HL-60 (cell line): Measurements from ENCODE around the gene FIGN.

Experiments
- DNase-seq, 2 experiments: peaks; one replicate each; pipeline ENCODE4 v3.0.0-alpha.2; 2010 to 2020; ENCODE audit warnings: low read depth in 1 of 2, low spot score in 1 of 2
- H3K27ac ChIP-seq: fragments of 250-450 bp; sonication (Bioruptor Pico); replicated peaks from 2 replicates; pipeline ENCODE4 v1.5.1; 2020; ENCODE audit warnings: mild to moderate bottlenecking, moderate library complexity
- H3K27me3 ChIP-seq: fragments of 250-450 bp; sonication (Bioruptor Pico); 2 replicates; pipeline ENCODE4 v1.5.1; 2021; ENCODE audit warnings: mild to moderate bottlenecking, moderate library complexity; ENCODE audit not compliant: insufficient read depth, poor library complexity, severe bottlenecking
- H3K4me3 ChIP-seq: replicated peaks from 2 replicates; pipeline ENCODE4 v1.5.1; 2011; ENCODE audit warnings: mild to moderate bottlenecking, control low read depth, low read length; ENCODE audit not compliant: insufficient read depth
- GABPA ChIP-seq: IDR thresholded peaks from 2 replicates; pipeline ENCODE4 v1.6.1; 2012; ENCODE audit warnings: low read depth
- POLR2AphosphoS5 ChIP-seq: IDR thresholded peaks from 2 replicates; pipeline ENCODE4 v1.6.1; 2012; ENCODE audit warnings: low read depth
- SPI1 ChIP-seq: IDR thresholded peaks from 2 replicates; pipeline ENCODE4 v1.6.1; 2012; ENCODE audit warnings: low read depth, mild to moderate bottlenecking, borderline replicate concordance
- TF ChIP-seq, protein P1 (sequence below): IDR thresholded peaks from 2 replicates; pipeline ENCODE4 v1.6.1; 2012; ENCODE audit warnings: low read depth; ENCODE audit not compliant: insufficient replicate concordance
- TF ChIP-seq, protein P2 (sequence below): IDR thresholded peaks from one replicate; pipeline ENCODE4 v1.5.1; 2011; ENCODE audit warnings: low read length, control low read depth, inconsistent platforms; ENCODE audit not compliant: insufficient read depth

The FIGN gene

DNA sequence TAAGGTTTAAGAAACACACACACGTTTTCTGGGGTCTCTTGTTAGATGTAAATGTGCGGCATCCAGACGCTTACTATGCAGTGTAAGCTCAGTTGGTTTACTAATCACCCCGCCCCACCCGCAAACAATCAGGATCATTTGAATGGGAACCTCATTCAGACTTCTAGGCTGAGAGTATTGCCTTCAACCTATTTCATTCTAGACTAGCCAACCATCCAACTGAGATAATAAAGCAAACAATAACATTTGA lies 1.3 kb upstream of the FIGN start:
- peaks cover 27% of the 10 kb centered on the region for H3K27me3 ChIP-seq
- DNase-seq, result no peak
- TF ChIP-seq, protein P1, sequence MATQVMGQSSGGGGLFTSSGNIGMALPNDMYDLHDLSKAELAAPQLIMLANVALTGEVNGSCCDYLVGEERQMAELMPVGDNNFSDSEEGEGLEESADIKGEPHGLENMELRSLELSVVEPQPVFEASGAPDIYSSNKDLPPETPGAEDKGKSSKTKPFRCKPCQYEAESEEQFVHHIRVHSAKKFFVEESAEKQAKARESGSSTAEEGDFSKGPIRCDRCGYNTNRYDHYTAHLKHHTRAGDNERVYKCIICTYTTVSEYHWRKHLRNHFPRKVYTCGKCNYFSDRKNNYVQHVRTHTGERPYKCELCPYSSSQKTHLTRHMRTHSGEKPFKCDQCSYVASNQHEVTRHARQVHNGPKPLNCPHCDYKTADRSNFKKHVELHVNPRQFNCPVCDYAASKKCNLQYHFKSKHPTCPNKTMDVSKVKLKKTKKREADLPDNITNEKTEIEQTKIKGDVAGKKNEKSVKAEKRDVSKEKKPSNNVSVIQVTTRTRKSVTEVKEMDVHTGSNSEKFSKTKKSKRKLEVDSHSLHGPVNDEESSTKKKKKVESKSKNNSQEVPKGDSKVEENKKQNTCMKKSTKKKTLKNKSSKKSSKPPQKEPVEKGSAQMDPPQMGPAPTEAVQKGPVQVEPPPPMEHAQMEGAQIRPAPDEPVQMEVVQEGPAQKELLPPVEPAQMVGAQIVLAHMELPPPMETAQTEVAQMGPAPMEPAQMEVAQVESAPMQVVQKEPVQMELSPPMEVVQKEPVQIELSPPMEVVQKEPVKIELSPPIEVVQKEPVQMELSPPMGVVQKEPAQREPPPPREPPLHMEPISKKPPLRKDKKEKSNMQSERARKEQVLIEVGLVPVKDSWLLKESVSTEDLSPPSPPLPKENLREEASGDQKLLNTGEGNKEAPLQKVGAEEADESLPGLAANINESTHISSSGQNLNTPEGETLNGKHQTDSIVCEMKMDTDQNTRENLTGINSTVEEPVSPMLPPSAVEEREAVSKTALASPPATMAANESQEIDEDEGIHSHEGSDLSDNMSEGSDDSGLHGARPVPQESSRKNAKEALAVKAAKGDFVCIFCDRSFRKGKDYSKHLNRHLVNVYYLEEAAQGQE, result no peak
- TF ChIP-seq SPI1 (no peak), POLR2AphosphoS5 (no peak), GABPA (no peak)
- TF ChIP-seq, protein P2, sequence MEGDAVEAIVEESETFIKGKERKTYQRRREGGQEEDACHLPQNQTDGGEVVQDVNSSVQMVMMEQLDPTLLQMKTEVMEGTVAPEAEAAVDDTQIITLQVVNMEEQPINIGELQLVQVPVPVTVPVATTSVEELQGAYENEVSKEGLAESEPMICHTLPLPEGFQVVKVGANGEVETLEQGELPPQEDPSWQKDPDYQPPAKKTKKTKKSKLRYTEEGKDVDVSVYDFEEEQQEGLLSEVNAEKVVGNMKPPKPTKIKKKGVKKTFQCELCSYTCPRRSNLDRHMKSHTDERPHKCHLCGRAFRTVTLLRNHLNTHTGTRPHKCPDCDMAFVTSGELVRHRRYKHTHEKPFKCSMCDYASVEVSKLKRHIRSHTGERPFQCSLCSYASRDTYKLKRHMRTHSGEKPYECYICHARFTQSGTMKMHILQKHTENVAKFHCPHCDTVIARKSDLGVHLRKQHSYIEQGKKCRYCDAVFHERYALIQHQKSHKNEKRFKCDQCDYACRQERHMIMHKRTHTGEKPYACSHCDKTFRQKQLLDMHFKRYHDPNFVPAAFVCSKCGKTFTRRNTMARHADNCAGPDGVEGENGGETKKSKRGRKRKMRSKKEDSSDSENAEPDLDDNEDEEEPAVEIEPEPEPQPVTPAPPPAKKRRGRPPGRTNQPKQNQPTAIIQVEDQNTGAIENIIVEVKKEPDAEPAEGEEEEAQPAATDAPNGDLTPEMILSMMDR, result no peak
- no peak overlapping the region for H3K27ac ChIP-seq
- no peak overlapping the region for H3K4me3 ChIP-seq

DNA sequence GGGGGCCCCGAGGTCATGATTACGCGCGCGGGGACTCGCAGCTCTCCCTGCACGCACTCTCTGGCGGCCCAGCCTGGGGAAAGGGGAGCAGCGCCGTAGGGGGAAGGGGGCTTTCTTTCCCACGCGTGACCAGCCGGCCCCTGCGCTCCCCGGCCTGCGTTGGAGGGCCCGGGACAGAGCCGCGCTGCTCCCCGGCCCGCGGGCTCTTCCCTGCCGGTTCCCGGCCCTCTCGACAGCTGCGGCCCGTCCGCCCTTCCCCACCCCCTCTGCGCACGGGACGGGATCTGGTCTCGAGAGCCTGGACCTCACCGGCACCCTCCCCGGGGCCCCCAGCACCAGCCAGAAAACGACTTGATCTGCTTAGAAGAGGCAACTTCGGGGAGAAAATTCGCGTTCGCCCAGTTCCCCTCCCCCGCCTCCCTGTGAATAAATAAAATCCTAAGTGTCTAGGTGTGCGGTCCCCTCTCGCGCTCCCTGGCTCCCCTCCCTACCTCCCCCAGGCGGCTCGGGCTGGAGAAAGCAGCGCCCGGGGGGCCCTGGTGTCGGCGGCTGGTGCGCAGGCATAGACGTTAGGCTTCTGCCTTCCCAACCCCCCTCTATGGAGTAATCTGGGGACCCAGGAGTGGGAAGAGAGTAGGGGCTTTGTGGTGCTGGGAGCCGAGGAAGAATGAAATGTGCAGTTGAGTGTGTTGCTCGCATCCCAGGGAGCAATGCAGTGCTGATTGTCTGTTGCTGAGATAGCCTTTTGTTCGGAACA lies 803 bp upstream of the FIGN start:
- TF ChIP-seq, protein P2, result no peak
- TF ChIP-seq GABPA (no peak), POLR2AphosphoS5 (no peak), SPI1 (no peak)
- TF ChIP-seq, protein P1, result no peak
- no peak for DNase-seq
- no peak overlapping the region for H3K27ac ChIP-seq
- H3K4me3 ChIP-seq, result no peak overlapping the region
- peaks cover 27% of the 10 kb centered on the region for H3K27me3 ChIP-seq

DNA sequence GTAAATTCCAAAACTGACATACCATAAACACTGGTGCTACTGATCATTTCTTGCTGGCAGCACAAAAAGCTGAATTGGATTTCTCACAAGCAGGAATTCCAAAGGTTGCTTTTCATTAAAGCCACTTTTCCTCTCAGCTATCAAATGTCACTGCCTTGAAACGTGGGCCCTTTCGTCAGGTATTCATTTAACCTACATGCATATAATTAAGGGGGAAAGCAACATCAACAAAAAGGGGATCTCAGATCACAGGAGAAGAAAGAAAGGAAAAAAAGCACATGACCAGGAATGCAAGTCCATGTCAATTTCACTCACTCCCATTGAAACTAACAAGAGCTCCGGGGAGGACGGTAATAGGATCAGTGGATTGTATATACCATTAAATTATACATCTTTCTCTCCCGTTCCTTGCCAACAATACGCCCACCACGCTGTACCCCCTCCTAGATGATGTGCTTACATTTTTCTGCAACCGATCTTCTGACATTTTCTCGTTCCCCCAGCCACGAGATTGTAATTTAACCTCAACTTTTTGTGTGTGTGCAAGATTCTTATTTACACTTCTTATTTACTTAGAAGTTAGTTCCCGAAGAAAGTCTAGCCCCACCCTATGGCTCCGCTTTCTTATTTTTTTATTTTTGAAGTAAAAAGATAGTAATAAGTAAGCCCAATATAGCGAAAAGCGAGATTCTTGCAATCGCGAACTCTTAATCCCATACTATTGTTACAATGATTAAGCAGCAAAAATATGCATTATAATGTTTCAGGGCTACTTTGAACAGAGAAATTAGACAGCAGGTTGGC lies 725 bp downstream of the FIGN start:
- Histone ChIP-seq H3K27me3 (peaks cover 27% of the 10 kb centered on the region), H3K27ac (no peak overlapping the region), H3K4me3 (no peak overlapping the region)
- DNase-seq, result no peak
- TF ChIP-seq SPI1, result no peak
- TF ChIP-seq, protein P1, result no peak
- no peak for TF ChIP-seq GABPA
- TF ChIP-seq, protein P2, result no peak
- no peak for TF ChIP-seq POLR2AphosphoS5
